Osteoblast (primary cell): ENCODE data around the gene SLC36A1. TPM values are rescaled to one million over a fixed set of nuclear protein-coding genes. Genes with fewer than 3 reads are reported as not detected.

ENCODE experiments used
- DNase-seq: peaks from one replicate; pipeline ENCODE4 v3.0.0; 2011; ENCODE audit warnings: low spot score, mixed read lengths; ENCODE audit not compliant: insufficient read length; ENCODE audit errors: missing footprints
- H2AFZ ChIP-seq: 2 replicates; pipeline ENCODE4 v1.6.0; 2011; ENCODE audit warnings: mild to moderate bottlenecking, low read length
- H3K27ac ChIP-seq: 2 replicates; pipeline ENCODE4 v1.5.1; 2011; ENCODE audit warnings: mild to moderate bottlenecking, low read depth, low read length, moderate library complexity
- H3K27me3 ChIP-seq: 2 replicates; pipeline ENCODE4 v1.6.0; 2012; ENCODE audit warnings: mild to moderate bottlenecking, control low read depth, inconsistent platforms, low read length, moderate library complexity; ENCODE audit not compliant: insufficient read depth
- H3K36me3 ChIP-seq: 2 replicates; pipeline ENCODE4 v1.5.1; 2011; ENCODE audit warnings: mild to moderate bottlenecking, low read length, control low read depth, moderate library complexity; ENCODE audit not compliant: insufficient read depth
- H3K4me1 ChIP-seq: 2 replicates; pipeline ENCODE4 v1.5.1; 2011; ENCODE audit warnings: mild to moderate bottlenecking, low read length, control low read depth, moderate library complexity; ENCODE audit not compliant: insufficient read depth
- H3K4me2 ChIP-seq: 2 replicates; pipeline ENCODE4 v1.6.0; 2011; ENCODE audit warnings: mild to moderate bottlenecking, low read length; ENCODE audit not compliant: insufficient read depth
- H3K4me3 ChIP-seq: fragments of 200-600 bp; sonication (generic); 3 replicates; pipeline ENCODE4 v1.5.1; 2012; ENCODE audit warnings: mild to moderate bottlenecking, low read length, inconsistent platforms; ENCODE audit not compliant: insufficient read depth
- H3K79me2 ChIP-seq: 2 replicates; pipeline ENCODE4 v1.6.0; 2012; ENCODE audit warnings: mild to moderate bottlenecking, low read length, control low read depth, inconsistent platforms; ENCODE audit not compliant: insufficient read depth
- H3K9me3 ChIP-seq: 2 replicates; pipeline ENCODE4 v1.5.1; 2011; ENCODE audit warnings: low read depth, low read length, control low read depth
- H4K20me1 ChIP-seq: 2 replicates; pipeline ENCODE4 v1.6.0; 2012; ENCODE audit warnings: mild to moderate bottlenecking, low read length, control low read depth; ENCODE audit not compliant: insufficient read depth
- total RNA-seq: library from RNA; depleted of rRNA; stranded (reverse); fragments of >200 nt; gene quantifications from 2 replicates; pipeline ENCODE4 v1.2.3, GENCODE V29; 2012
- TF ChIP-seq, protein P1 (sequence below): IDR thresholded peaks from 2 replicates; pipeline ENCODE4 v1.5.1; 2011; ENCODE audit warnings: mild to moderate bottlenecking, low read depth, low read length, moderate library complexity; ENCODE audit errors: extremely low read depth

The SLC36A1 gene
- total RNA-seq, 1 donor: 19.5 TPM

DNA sequence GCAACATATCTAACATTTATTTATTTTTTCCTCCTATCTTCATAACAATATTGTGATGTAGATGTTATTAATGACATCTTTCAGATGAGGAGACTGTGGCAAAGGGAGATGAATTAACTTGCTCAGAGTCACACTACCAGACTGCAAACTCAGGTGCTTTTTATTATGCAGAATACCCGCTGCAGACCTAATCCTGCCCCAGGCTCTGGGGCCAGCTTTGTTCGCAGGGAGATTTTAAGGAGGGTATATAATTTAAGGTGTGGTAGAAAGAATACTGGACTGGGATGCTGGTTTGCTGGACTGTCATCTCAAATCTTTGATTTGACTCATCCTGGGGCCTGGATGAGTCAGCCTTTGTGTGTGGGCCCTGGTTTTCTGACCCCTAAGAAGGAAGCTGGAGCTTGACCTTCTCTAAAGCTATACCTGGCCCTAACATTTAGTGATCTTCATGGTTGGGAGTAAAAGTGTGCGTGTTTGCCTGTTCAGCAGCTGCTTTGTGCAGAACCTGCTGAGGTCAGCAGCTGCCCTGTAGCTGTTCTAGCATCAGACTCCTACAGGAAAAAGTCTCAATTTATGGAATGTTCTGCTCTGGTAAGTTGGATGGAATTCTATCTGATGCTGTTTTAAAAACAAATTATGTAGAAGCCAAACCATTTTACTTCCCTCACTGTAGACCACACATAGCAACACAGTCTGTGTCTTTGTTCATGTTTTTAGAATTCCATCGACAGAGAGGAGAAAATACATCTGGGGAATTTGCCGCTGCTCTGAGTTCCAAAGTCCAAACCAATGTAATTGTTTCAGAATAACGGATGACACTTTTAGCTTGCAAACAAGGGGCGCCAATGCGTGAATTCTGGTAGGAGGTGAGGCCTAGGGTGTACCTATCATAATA is 4.5 kb downstream of the SLC36A1 start:
- Histone ChIP-seq H3K4me1 (peaks cover 28% of the 10 kb centered on the region), H3K9me3 (no peaks in the 10 kb centered on the region), H4K20me1 (no peaks in the 10 kb centered on the region), H3K27ac (peak overlapping the region; percentile 72), H3K36me3 (no peaks in the 10 kb centered on the region), H3K4me3 (no peak overlapping the region), H2AFZ (no peak overlapping the region), H3K27me3 (no peaks in the 10 kb centered on the region), H3K79me2 (peaks cover 65% of the 10 kb centered on the region), H3K4me2 (peak overlapping the region; percentile 8)
- TF ChIP-seq, protein P1, sequence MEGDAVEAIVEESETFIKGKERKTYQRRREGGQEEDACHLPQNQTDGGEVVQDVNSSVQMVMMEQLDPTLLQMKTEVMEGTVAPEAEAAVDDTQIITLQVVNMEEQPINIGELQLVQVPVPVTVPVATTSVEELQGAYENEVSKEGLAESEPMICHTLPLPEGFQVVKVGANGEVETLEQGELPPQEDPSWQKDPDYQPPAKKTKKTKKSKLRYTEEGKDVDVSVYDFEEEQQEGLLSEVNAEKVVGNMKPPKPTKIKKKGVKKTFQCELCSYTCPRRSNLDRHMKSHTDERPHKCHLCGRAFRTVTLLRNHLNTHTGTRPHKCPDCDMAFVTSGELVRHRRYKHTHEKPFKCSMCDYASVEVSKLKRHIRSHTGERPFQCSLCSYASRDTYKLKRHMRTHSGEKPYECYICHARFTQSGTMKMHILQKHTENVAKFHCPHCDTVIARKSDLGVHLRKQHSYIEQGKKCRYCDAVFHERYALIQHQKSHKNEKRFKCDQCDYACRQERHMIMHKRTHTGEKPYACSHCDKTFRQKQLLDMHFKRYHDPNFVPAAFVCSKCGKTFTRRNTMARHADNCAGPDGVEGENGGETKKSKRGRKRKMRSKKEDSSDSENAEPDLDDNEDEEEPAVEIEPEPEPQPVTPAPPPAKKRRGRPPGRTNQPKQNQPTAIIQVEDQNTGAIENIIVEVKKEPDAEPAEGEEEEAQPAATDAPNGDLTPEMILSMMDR: no peak
- DNase-seq: peak; percentile 85

DNA sequence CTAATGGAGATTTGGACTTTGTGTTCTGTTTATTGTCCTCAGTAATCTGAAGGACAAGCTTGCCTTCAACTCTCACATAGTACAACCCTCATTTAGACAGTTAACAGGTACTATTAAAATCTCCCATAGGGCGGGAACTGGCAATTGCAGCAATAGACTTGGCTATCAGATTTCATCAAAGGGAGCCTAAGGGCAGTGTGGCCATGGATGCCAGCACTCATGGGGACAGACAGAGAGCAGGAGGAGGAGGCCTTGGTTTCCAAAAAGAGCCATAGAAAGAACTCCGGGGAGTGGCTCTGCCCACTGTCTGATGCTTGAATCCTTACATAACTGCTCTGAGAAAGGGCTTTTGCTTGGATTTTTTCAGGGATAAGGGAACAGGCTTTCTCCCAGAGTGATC is 6.8 kb downstream of the SLC36A1 start:
- peak; percentile 34 for DNase-seq
- Histone ChIP-seq H3K4me2 (no peak overlapping the region), H3K27me3 (no peaks in the 10 kb centered on the region), H3K9me3 (no peaks in the 10 kb centered on the region), H2AFZ (no peak overlapping the region), H3K79me2 (peaks cover 60% of the 10 kb centered on the region), H3K4me1 (peaks cover 12% of the 10 kb centered on the region), H3K36me3 (no peaks in the 10 kb centered on the region), H3K4me3 (no peak overlapping the region), H3K27ac (no peak overlapping the region), H4K20me1 (no peaks in the 10 kb centered on the region)
- TF ChIP-seq, protein P1: no peak

DNA sequence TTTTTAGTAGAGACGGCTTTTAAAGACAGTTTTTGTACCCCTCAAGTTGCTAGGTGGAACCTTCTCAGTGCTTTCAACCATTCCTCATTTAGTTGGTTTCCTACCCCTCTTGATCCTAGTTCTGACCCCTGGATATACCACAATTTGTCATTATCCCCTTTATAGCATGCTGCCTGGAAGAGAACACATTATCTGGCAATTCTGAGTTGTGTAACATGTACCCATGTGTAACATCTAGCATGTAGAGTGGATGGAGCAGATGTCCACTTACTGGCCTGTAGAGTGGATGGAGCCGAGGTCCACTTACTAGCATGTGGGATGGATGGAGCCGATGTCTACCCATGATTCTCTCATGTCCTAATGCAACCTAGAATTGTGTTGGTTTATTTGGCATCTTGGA is 7.5 kb downstream of the SLC36A1 start:
- Histone ChIP-seq H3K36me3 (no peaks in the 10 kb centered on the region), H3K27ac (no peak overlapping the region), H2AFZ (no peak overlapping the region), H4K20me1 (no peaks in the 10 kb centered on the region), H3K4me2 (no peak overlapping the region), H3K79me2 (peaks cover 53% of the 10 kb centered on the region), H3K4me3 (no peak overlapping the region), H3K9me3 (no peaks in the 10 kb centered on the region), H3K4me1 (peaks cover 12% of the 10 kb centered on the region), H3K27me3 (no peaks in the 10 kb centered on the region)
- no peak for DNase-seq
- TF ChIP-seq, protein P1: no peak

DNA sequence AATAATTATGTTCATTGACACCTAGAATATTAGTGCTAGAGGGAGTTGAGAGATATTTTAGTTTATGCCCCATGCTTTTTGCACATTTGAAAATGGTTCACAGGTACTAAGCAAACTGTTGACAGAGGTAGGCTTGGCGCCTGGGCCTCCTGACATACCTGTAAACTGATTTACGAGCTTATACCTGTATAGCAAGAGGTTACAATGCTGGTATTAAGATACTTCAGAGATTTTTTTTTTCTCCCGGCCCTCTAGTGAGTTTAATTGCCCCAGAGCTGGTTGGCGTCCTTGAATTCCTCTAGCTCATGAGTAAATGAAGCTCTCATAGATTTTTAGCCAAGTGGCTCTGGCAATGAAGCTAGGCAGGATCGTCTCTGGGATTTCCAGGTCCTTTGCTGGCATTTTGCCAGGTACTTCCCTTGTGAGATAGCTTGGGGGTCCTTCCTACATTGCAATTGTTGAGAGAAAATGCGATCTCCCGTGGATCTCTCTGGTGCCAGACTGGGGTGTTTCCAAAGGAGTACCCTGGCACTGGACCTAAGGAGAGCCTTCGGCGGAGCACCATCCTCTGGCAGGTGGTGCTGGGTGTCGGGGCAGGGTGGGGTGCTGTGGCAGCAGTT is 9.0 kb downstream of the SLC36A1 start:
- Histone ChIP-seq H3K9me3 (no peaks in the 10 kb centered on the region), H3K4me1 (peaks cover 10% of the 10 kb centered on the region), H2AFZ (no peak overlapping the region), H3K79me2 (peaks cover 39% of the 10 kb centered on the region), H3K4me3 (no peak overlapping the region), H3K27me3 (no peaks in the 10 kb centered on the region), H4K20me1 (no peaks in the 10 kb centered on the region), H3K4me2 (no peak overlapping the region), H3K27ac (no peak overlapping the region), H3K36me3 (peaks cover 5% of the 10 kb centered on the region)
- TF ChIP-seq, protein P1: no peak
- DNase-seq: no peak
